AG04450 (cell line): Measurements from ENCODE around the gene DNALI1. TPM values are rescaled to one million over a fixed set of nuclear protein-coding genes. Genes with fewer than 3 reads are reported as not detected.
A peak's percentile ranks its signal among the peaks of the same experiment; 100 is the strongest.
"Not testable (repeated sequence)": the region's sequence is repeated elsewhere in the genome, so short reads cannot be mapped to it uniquely, and the experiment has no call there.

Experiments used
- CTCF ChIA-PET: fragments of 300-600, 350-600 bp; formaldehyde crosslinking; extraction: SDS; loops from one replicate; lab custom pipeline; 2022; ENCODE audit warnings: antibody characterized with exemption, inconsistent platforms; lab: Charles Lee
- POLR2A ChIA-PET: fragments of 350-600 bp; formaldehyde crosslinking; extraction: SDS; loops from one replicate; lab custom pipeline; 2021; ENCODE audit warnings: antibody characterized with exemption, inconsistent platforms; lab: Yijun Ruan, JAX
- DNase-seq: peaks from one replicate; pipeline ENCODE4 v3.0.0-alpha.2; 2011; ENCODE audit warnings: low read depth, low spot score
- H3K27ac ChIP-seq: one replicate; pipeline ENCODE4 v1.5.1; 2012; ENCODE audit warnings: low read depth, low read length, control low read depth
- H3K27me3 ChIP-seq: one replicate; pipeline ENCODE4 v1.6.0; 2012; ENCODE audit warnings: low read length; ENCODE audit not compliant: control insufficient read depth, insufficient read depth
- H3K4me3 ChIP-seq: 2 replicates; pipeline ENCODE4 v1.5.1; 2011; ENCODE audit warnings: mild to moderate bottlenecking, low read depth, low read length, control low read depth
- H3K9me3 ChIP-seq: 2 replicates; pipeline ENCODE4 v1.5.1; 2012; ENCODE audit warnings: low read length; ENCODE audit not compliant: control insufficient read depth, insufficient read depth
- polyA plus RNA-seq: library from polyadenylated mRNA; depleted of rRNA; stranded (reverse); fragments of >200 nt; gene quantifications from 2 replicates; pipeline ENCODE4 v1.2.3, GENCODE V29; 2011
- TF ChIP-seq, protein P1 (sequence below): IDR thresholded peaks from 2 replicates; pipeline ENCODE4 v1.5.1; 2011; ENCODE audit warnings: low read depth, low read length, control low read depth, inconsistent platforms

The DNALI1 gene
- polyA plus RNA-seq, 1 experiment = 14.2 TPM

DNA sequence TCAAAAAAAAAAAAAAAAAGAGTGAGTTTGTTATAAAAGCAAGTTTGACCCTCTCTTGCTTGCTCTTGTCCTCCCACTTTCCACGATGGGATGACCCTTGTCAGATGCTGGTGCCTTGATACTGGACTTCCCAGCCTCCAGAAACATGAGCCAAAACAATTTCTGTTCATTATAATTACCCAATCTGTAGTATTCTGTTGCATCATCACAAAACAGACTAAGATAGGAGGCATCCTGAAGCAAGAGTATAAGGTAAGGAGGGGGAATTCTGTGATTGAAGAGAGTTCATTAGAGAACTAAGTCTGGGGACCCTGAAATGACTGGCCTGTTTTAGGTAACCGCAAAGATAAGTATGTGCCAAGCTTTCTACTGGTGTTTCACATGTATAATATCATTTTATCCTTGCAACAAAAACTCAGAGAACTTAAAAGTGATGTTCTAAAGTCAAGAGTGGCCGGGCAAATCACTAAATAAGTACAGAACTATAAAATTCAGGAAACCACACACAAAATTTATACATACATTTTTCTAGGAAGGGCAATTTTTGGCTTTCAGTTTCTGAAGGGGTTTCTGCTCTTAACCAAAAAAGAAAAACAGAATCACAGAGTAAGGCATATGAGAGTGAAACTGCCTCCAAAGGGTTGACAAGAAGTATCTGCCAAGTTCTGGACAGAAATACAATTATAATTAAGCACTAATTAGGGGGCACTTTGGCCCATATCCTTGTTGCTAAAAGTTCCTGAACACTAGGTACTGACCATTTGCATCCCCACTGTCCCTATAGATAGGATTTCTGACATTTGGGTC, 14.0 kb downstream of the DNALI1 start:
- POLR2A ChIA-PET = no interaction called here
- TF ChIP-seq, protein P1, sequence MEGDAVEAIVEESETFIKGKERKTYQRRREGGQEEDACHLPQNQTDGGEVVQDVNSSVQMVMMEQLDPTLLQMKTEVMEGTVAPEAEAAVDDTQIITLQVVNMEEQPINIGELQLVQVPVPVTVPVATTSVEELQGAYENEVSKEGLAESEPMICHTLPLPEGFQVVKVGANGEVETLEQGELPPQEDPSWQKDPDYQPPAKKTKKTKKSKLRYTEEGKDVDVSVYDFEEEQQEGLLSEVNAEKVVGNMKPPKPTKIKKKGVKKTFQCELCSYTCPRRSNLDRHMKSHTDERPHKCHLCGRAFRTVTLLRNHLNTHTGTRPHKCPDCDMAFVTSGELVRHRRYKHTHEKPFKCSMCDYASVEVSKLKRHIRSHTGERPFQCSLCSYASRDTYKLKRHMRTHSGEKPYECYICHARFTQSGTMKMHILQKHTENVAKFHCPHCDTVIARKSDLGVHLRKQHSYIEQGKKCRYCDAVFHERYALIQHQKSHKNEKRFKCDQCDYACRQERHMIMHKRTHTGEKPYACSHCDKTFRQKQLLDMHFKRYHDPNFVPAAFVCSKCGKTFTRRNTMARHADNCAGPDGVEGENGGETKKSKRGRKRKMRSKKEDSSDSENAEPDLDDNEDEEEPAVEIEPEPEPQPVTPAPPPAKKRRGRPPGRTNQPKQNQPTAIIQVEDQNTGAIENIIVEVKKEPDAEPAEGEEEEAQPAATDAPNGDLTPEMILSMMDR = no peak
- DNase-seq = no peak
- H3K9me3 ChIP-seq = no peaks in the 10 kb centered on the region
- CTCF ChIA-PET = no interaction called here
- no peaks in the 10 kb centered on the region for H3K27me3 ChIP-seq
- no peak overlapping the region for H3K4me3 ChIP-seq
- no peak overlapping the region for H3K27ac ChIP-seq

DNA sequence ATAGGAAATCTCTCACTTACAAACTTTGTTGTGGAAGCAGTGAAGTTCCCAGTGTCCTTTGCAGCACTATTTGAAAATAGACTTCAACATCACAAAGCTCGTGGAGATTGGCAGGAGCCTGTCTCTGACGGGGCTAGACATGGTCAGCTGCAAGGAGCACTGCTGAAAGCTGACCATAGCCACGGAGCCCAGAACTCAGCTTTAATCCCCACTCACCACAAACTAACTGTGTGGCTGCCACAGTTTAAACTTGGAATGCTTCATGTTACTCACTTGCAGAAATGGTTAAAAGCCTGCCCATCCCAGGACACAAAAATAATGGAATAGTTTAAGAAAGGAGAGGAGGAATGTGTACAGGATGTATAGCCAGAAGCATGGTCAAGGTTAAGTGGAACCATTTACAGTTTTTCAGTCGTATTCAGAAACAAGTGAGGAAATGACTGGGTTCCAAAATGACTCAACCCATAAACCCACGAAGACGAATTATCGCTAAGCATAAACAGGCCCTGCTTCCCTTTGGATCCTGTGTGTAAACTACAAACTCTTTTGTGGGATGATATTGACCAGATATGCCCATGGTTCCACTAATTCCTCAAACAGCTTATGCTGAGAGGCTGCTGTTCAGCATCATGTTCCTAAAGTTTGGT, 18.2 kb downstream of the DNALI1 start:
- Histone ChIP-seq H3K9me3 (no peaks in the 10 kb centered on the region), H3K27ac (peak overlapping the region; percentile 76), H3K27me3 (no peaks in the 10 kb centered on the region), H3K4me3 (no peak overlapping the region)
- CTCF ChIA-PET = interaction anchor here (0.9 to 4.6 kb wide), 4 partner anchors 28 to 121 kb away, joined by 4 to 21 read pairs (median 10); partner anchors contain the start of gene MEAF6
- DNase-seq = peak; percentile 58
- TF ChIP-seq, protein P1 = no peak
- POLR2A ChIA-PET = interaction anchor here (0.9 kb wide), 2 partner anchors 21 to 115 kb away, joined by 4 read pairs; partner anchors contain the start of gene GNL2

DNA sequence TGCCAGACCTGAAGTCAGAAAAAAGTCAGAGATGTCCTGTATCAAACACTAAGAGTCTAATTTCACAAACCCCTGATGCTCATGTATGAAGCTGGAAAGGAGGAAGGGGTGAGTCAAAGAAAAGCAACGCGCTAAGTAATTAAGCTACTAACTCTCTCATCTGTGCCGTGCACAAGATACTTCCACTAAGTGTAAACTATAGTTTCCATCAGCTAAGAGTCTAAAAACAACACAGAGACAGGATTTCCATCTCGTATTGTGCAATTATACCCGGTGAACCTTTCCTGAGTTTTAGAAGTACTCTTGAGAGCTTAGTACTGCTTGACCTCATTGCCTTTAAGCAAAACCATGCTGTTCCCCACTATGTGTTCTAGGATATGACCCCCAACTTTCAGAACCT, 19.0 kb downstream of the DNALI1 start:
- no peaks in the 10 kb centered on the region for H3K9me3 ChIP-seq
- H3K27me3 ChIP-seq = no peaks in the 10 kb centered on the region
- TF ChIP-seq, protein P1 = no peak
- CTCF ChIA-PET = interaction anchor here (0.6 to 4.6 kb wide), 6 partner anchors 25 to 121 kb away, joined by 3 to 21 read pairs (median 4); partner anchors contain the start of gene MEAF6
- no peak overlapping the region for H3K4me3 ChIP-seq
- POLR2A ChIA-PET = interaction anchor here (0.9 kb wide), 2 partner anchors 20 to 115 kb away, joined by 4 read pairs; partner anchors contain the start of gene GNL2
- peak overlapping the region; percentile 76 for H3K27ac ChIP-seq
- DNase-seq = no peak

DNA sequence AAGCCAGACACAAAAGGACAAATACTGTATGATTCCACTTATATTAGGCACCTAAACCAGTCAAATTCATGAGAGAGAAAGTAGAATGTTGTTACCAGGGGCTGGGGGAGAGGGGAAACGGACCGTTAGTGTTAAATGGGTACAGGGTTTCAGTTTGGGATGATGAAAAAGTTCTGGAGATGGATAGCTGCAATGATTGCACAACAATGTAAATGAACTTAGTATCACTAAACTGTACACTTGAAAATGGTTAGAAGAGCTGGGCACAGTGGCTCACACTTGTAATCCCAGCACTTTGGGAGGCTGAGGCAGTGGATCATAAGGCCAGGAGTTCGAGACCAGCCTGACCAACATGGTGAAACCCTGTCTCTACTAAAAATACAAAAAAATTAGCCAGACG, 27.8 kb downstream of the DNALI1 start:
- POLR2A ChIA-PET = not testable (repeated sequence)

DNA sequence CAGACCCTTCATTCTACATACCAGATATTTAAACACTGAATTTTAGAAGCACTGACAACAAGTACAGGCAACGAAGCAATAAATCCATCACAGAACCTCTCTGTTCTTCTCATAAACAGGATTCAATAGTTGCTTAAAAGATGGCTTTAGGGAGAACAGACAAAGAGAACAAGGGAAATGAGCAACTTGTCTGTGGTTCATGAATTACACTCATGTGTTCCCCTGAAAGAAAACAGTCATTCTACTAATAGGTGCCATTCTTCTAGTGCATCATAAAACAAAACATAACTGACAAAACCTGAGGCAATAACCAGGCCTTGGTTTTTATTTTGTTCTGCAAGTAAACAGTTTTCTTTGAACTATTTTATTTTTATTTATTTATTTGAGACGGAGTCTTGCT, 32.2 kb downstream of the DNALI1 start:
- ChIA-PET POLR2A (no interaction called here), CTCF (interaction anchor here (1.0 to 2.3 kb wide), 2 partner anchors 15 to 134 kb away, joined by 4 to 9 read pairs; no protein-coding TSS in a partner anchor)
- DNase-seq = no peak
- no peak overlapping the region for H3K4me3 ChIP-seq
- TF ChIP-seq, protein P1 = no peak
- no peaks in the 10 kb centered on the region for H3K27me3 ChIP-seq
- no peaks in the 10 kb centered on the region for H3K9me3 ChIP-seq
- no peak overlapping the region for H3K27ac ChIP-seq

More for the DNA sequence above, 27.8 kb downstream of the DNALI1 start:
- H3K27ac ChIP-seq, H3K4me3 ChIP-seq, H3K9me3 ChIP-seq, H3K27me3 ChIP-seq, DNase-seq: not testable (repeated sequence)
- CTCF ChIA-PET = interaction anchor here (2.0 to 2.2 kb wide), 3 partner anchors 19 to 276 kb away, joined by 7 to 10 read pairs (median 7); no protein-coding TSS in a partner anchor
